OCI-LY7 (cell line): ENCODE results near the gene PTCD3. TPM values are rescaled to one million over a fixed set of nuclear protein-coding genes. Genes with fewer than 3 reads are reported as not detected.

ENCODE experiments used
- BruUV-seq: library from RNA; stranded (reverse); fragments of 400-500 nt; replicated peaks from 2 replicates; lab custom pipeline; 2021; lab: Mats Ljungman, UMichigan
- CTCF ChIA-PET: fragments of 300-600 bp; sonication (Branson Sonifier 250); formaldehyde crosslinking; loops from one replicate; lab custom pipeline; 2022; ENCODE audit warnings: antibody characterized with exemption; ENCODE audit not compliant: unreplicated experiment; lab: Charles Lee
- POLR2A ChIA-PET: fragments of 300-600 bp; sonication (Branson Sonifier 250); formaldehyde crosslinking; loops from one replicate; lab custom pipeline; 2022; ENCODE audit warnings: antibody characterized with exemption; lab: Charles Lee
- DNase-seq: peaks from one replicate; pipeline ENCODE4 v3.0.0-alpha.2; 2015; ENCODE audit warnings: low spot score
- H2AFZ ChIP-seq: fragments of 200-600 bp; sonication (generic), shearing (Covaris generic); 2 replicates; pipeline ENCODE4 v1.6.1; 2014; ENCODE audit warnings: mild to moderate bottlenecking, antibody characterized with exemption, low read length, moderate library complexity
- H3K27ac ChIP-seq: fragments of 200-600 bp; sonication (generic); 2 replicates; pipeline ENCODE4 v1.5.1; 2014; ENCODE audit warnings: mixed run types, low read depth, mild to moderate bottlenecking, moderate library complexity, low read length, inconsistent platforms; ENCODE audit not compliant: poor library complexity, severe bottlenecking
- H3K36me3 ChIP-seq: fragments of 200-600 bp; sonication (generic); 2 replicates; pipeline ENCODE4 v1.6.1; 2014; ENCODE audit warnings: mild to moderate bottlenecking, antibody characterized with exemption, low read length, moderate library complexity, mixed read lengths; ENCODE audit not compliant: insufficient read depth
- H3K4me1 ChIP-seq: fragments of 200-600 bp; sonication (generic); 2 replicates; pipeline ENCODE4 v1.5.1; 2014; ENCODE audit warnings: mild to moderate bottlenecking, low read length; ENCODE audit not compliant: insufficient read depth, poor library complexity, severe bottlenecking
- H3K4me2 ChIP-seq: fragments of 200-600 bp; sonication (generic); 2 replicates; pipeline ENCODE4 v1.6.1; 2014; ENCODE audit warnings: mild to moderate bottlenecking, low read length
- H3K4me3 ChIP-seq: fragments of 200-600 bp; sonication (generic); 2 replicates; pipeline ENCODE4 v1.5.1; 2014; ENCODE audit warnings: mild to moderate bottlenecking, low read depth, low read length; ENCODE audit not compliant: poor library complexity, severe bottlenecking
- H3K79me2 ChIP-seq: fragments of 200-600 bp; sonication (generic); 2 replicates; pipeline ENCODE4 v1.6.1; 2016; ENCODE audit warnings: low read depth, mild to moderate bottlenecking, low read length, moderate library complexity, mixed read lengths; ENCODE audit not compliant: insufficient read depth
- H3K9me2 ChIP-seq: fragments of 200-600 bp; sonication (generic); 2 replicates; pipeline ENCODE4 v1.6.1; 2016; ENCODE audit warnings: mild to moderate bottlenecking, low read length, mixed read lengths; ENCODE audit not compliant: insufficient read depth
- H3K9me3 ChIP-seq: fragments of 200-600 bp; sonication (generic); 2 replicates; pipeline ENCODE4 v1.6.1; 2014; ENCODE audit warnings: mild to moderate bottlenecking, mixed run types, low read length, mixed read lengths
- H4K20me1 ChIP-seq: fragments of 200-600 bp; sonication (generic); 2 replicates; pipeline ENCODE4 v1.6.1; 2014; ENCODE audit warnings: mild to moderate bottlenecking, antibody characterized with exemption, low read length, moderate library complexity, mixed read lengths; ENCODE audit not compliant: insufficient read depth
- EZH2phosphoT487 ChIP-seq: fragments of 200-600 bp; sonication (generic); IDR thresholded peaks from 2 replicates; pipeline ENCODE4 v1.6.1; 2018; ENCODE audit warnings: low read depth, borderline replicate concordance, mild to moderate bottlenecking, mixed run types, antibody characterized with exemption, low read length, moderate library complexity, mixed read lengths
- intact Hi-C: fragments of 100-400 bp; cut with micrococcal nuclease; formaldehyde crosslinking; loops from one replicate; pipeline ENCODE4 v1.10.0; 2022; ENCODE audit not compliant: unreplicated experiment
- total RNA-seq, 2 experiments: library from RNA; depleted of rRNA in 1 of 2; stranded (reverse); fragments of >200 nt in 1 of 2; shearing (Covaris generic) in 1 of 2; gene quantifications; 2 replicates each; pipeline ENCODE4 v1.2.3, GENCODE V29; 2014 to 2022
- TF ChIP-seq, protein P1 (sequence below): fragments of 200-600 bp; sonication (generic); conservative IDR thresholded peaks from 2 replicates; pipeline ENCODE4 v1.5.1; 2014; ENCODE audit warnings: mild to moderate bottlenecking, antibody characterized with exemption, low read length, moderate library complexity, mixed read lengths

PTCD3 gene
- total RNA-seq, 2 experiments from 2014 or later, result 152 to 215 TPM

GRCh38 chr2:86185517-86186212, 79.6 kb downstream of the PTCD3 start:
- CTCF ChIA-PET, result interaction anchor here (1.0 kb wide), 1 partner anchor 10 kb away, joined by 3 read pairs; no protein-coding TSS in a partner anchor
- TF ChIP-seq, protein P1, sequence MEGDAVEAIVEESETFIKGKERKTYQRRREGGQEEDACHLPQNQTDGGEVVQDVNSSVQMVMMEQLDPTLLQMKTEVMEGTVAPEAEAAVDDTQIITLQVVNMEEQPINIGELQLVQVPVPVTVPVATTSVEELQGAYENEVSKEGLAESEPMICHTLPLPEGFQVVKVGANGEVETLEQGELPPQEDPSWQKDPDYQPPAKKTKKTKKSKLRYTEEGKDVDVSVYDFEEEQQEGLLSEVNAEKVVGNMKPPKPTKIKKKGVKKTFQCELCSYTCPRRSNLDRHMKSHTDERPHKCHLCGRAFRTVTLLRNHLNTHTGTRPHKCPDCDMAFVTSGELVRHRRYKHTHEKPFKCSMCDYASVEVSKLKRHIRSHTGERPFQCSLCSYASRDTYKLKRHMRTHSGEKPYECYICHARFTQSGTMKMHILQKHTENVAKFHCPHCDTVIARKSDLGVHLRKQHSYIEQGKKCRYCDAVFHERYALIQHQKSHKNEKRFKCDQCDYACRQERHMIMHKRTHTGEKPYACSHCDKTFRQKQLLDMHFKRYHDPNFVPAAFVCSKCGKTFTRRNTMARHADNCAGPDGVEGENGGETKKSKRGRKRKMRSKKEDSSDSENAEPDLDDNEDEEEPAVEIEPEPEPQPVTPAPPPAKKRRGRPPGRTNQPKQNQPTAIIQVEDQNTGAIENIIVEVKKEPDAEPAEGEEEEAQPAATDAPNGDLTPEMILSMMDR, result no peak
- TF ChIP-seq EZH2phosphoT487, result no peak

DNA sequence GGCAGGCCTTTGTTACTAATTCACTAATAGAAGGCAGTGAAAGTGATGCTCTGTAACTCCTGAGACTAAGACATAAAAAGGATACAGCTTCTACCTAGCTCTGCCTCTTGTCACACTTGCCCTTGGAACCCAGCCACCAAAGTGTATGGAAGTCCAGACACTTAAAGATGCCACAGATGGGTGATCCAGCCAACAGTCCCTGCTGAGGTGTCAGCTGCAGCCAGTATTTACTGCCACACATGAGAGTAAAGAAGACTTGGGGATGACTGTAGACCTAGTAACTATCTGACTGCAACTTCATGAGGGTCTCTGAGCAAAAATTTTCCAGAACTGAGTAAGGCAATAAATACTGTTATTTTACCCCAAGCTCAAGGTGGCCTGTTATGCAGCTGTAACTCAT, 80.4 kb downstream of the PTCD3 start:
- H2AFZ ChIP-seq, result no peak overlapping the region
- intact Hi-C loops, result loop anchor here (5.0 kb wide), 1 partner anchor 149 kb away; no protein-coding TSS in a partner anchor
- H3K4me2 ChIP-seq, result peak overlapping the region; percentile 68
- BruUV-seq, result no TSS peak
- no peaks in the 10 kb centered on the region for H3K9me3 ChIP-seq
- DNase-seq, result peak; percentile 27
- POLR2A ChIA-PET, result interaction anchor here (0.6 to 3.8 kb wide), 5 partner anchors 9 to 260 kb away, joined by 3 to 26 read pairs (median 6); partner anchors contain the start of gene IMMT
- CTCF ChIA-PET, result interaction anchor here (1.0 kb wide), 1 partner anchor 10 kb away, joined by 3 read pairs; no protein-coding TSS in a partner anchor
- H3K27ac ChIP-seq, result peak overlapping the region; percentile 65
- H3K9me2 ChIP-seq, result no peaks in the 10 kb centered on the region
- peaks cover 100% of the 10 kb centered on the region for H3K79me2 ChIP-seq
- H3K4me1 ChIP-seq, result peaks cover 37% of the 10 kb centered on the region
- H3K4me3 ChIP-seq, result peak overlapping the region; percentile 13
- TF ChIP-seq, protein P1, result no peak
- no peak for TF ChIP-seq EZH2phosphoT487
- peaks cover 38% of the 10 kb centered on the region for H4K20me1 ChIP-seq
- H3K36me3 ChIP-seq, result peaks cover 72% of the 10 kb centered on the region

More at GRCh38 chr2:86185517-86186212, 79.6 kb downstream of the PTCD3 start:
- Histone ChIP-seq H4K20me1 (peaks cover 38% of the 10 kb centered on the region), H3K9me3 (no peaks in the 10 kb centered on the region), H3K4me3 (peak overlapping the region; percentile 13), H3K4me1 (peaks cover 37% of the 10 kb centered on the region), H3K9me2 (no peaks in the 10 kb centered on the region), H3K27ac (peak overlapping the region; percentile 65), H3K79me2 (peaks cover 100% of the 10 kb centered on the region), H3K36me3 (peaks cover 70% of the 10 kb centered on the region), H3K4me2 (peak overlapping the region; percentile 68), H2AFZ (no peak overlapping the region)
- BruUV-seq, result no TSS peak
- POLR2A ChIA-PET, result interaction anchor here (0.6 to 3.8 kb wide), 6 partner anchors 9 to 261 kb away, joined by 3 to 26 read pairs (median 4); partner anchors contain the start of gene IMMT
- DNase-seq, result peak; percentile 33
- intact Hi-C loops, result loop anchor here (5.0 kb wide), 1 partner anchor 148 kb away; no protein-coding TSS in a partner anchor
